ENCODE measurements around the gene MUC4. TPM values are rescaled to one million over a fixed set of nuclear protein-coding genes. Genes with fewer than 3 reads are reported as not detected.

The MUC4 gene
- total RNA-seq, 1 donor from 2014 or later = not detected

DNA sequence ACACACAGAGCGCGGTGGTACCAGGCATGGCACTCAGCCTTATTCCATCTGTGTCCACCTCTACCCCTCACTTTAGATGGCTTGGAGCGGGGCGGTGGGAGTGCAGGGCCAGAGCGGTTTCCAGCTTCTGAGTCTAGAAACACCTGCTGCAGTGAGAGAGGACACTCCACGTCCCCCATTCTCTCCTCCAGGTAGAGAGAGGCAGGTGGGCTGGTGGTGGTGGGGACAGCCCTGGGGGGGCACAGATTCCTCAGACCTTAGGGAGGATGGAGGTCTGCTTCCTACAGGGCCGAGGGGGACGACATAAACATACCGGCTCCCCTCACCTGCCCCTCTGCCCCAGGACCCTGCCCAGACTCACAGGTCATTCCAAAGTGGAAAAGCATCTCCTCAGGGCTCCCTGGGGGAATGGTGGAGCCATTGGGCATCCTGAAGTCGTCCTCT is 50.6 kb downstream of the MUC4 start:
- no peak for DNase-seq (ENCODE audit: low read depth in 2 of 2)

DNA sequence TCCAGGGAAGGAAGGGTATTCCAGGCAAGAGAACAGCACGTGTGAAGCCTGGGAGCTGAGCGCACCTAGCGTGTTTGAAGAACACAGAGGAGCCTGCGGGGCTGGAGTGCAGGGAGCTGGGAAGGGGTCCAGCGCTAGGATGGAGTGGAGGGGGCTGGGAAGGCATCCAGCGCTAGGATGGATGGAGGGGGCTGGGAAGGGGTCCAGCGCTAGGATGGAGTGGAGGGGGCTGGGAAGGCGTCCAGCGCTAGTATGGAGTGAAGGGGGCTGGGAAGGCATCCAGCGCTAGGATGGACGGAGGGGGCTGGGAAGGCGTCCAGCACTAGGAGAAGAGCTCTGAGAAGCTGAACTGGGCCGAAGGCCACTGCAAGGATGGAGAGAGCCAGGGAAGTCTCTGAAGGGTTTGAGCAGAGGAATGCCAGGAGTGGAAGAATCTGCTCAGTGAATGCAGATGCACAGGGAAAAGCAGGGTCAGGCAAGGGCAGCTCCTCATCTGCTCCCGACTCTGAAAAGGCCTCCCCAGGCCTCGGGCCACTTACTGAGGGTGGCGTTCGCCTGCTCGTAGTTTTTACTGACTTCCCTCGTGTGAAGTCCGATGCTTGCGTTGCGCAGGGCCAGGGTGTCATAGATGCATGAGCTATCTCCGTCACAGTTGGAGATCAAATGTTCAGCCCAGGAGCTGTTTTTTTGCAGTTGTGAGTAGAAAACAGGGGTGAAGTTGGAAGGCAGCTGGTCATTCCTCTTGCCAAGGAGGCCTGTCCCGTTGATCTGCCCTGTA is 51.2 kb downstream of the MUC4 start:
- no peak for DNase-seq (ENCODE audit: low read depth in 2 of 2)

DNA sequence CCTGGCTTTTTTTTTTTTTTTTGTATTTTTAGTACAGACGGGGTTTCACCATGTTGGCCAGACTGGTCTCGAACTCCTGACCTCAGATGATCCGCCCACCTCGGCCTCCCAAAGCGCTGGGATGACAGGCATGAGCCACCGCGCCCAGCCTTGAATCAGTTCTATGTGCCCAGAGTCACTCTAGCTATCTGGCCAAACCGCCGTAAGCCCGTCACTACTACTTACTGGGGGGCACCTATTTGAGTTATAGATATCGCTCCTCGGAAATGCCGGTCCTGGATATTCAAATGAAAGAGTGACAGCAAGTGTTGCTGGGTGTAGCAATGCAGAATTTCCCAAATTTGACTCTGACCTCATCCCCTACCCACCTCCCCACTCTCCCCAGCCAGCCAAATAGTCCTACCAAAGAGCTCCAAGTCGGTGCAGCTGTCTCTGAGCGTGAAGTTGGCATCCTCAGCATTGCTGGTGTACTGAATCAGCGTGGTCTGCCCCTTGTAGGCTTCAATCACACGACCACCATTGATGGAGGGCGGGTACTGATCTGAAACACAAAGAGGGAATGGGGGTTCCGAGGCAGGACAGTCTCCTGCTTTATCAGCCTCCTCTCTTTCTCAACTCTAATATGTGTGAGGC is 52.9 kb downstream of the MUC4 start:
- DNase-seq (ENCODE audit: low read depth in 2 of 2) = no peak

DNA sequence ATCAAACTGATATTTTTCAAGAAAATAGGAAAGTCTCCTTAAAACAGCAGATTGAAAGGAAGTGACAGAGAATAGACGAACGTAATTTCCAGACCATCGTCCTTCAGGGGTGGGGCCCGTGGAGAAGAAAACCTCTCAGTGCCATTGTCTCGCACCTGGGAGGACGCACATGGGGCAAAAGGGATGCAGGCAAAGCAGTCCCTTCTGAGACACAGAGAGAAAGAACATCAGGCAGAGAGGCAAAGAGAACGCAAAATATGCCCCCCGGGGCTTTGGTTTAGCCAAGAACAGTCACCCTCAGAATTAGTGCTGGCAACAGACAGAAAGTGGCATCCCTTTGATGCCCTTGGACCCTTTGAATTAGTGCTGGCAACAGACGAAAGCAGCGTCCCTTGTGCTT is 53.9 kb downstream of the MUC4 start:
- DNase-seq (ENCODE audit: low read depth in 2 of 2) = no peak

DNA sequence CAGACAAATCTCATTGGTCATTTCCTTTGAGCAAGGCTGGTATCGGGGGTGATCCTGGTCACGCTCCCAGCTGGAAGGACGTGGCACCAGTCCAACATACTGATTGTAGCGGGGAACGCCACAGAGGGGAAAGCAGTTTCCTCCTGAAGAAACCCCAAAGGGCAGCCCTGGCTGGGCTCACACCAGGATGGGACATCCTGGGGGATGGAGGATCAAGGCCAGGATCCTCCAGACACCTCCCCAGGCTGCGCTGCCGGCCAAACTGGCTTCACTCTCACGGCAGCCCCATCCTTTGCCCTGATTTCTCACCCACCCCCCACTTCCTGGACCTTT is 54.3 kb downstream of the MUC4 start:
- DNase-seq (ENCODE audit: low read depth in 2 of 2) = peak; percentile 18 to 28

DNA sequence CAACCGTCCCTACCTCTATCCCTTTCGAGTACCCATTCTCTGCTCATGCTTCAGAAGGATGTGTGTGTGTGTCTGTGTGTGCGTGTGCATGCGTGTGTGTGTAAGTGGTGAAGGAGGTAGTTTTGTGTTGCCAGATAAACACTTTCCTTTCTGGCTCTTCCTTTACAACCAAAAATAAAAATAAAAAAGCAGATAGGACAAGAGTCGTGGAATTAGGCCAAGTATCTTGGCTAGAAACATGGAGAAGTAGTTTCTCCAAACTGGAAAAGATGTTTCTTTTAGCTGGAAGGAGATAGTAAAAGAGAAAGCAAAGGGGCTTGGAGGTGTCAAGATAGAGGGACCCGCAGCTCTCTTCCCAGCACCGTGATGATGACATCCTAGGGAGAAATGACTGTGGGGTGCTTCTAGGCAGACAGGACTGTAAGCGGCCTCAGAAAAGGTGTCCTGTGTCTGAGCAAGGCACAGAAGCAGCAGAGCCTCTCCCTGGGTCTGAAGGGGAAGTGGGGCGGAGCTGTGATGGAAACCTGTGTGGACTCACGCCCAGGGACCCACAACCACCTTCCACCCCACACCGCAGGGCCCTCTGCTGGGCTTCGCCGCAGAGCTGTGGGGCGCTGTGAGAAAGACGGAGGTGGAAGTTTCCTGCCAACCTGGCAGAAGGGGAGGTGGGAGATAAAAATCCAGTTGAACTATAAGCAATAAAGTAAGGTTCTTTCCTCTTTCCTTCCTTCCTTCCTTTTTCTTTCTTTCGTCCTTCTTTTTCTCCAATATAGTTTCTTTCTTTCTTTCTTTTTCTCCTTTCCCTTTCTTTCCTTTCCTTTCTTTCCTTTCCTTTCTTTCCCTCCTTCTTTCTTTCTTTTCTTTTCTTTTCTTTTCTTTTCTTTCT is 55.7 kb downstream of the MUC4 start:
- no peak for DNase-seq (ENCODE audit: low read depth in 2 of 2)

DNA sequence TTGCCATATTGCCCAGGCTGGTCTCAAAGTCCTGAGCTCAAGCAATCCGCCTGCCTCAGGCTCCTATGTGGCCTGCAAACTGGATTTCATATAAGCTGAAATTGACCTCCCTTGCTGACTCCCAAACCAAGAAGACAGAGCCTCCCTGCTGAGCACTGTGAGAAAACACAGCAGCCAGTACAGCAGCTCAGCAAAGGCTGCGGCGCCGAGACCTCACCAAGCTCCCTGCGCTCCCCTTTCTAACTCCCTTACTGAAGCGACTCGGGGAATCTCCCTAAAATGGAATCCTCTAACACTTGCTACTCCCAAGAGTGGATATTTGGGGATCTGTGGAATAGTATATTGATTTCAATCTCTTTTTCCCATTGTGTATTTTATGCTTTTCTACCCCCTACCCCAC is 56.3 kb downstream of the MUC4 start:
- no peak for DNase-seq (ENCODE audit: low read depth in 2 of 2)

DNA sequence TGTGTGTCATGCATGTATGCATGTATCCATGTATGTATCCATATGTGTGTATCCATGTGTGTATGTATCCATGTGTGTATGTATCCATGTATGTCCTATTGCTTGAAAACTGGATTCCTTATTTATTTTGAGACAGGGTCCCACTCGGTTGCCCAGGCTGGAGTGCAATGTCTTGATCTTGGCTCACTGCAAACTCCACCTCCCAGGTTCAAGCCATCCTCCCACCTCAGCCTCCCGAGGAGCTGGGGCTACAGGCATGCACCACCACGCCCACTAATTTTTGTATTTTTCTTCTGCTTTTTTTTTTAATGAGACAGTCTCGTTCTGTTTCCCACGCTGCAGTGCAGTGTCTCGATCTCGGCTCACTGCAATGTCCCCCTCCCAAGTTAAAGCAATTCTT is 56.8 kb downstream of the MUC4 start:
- DNase-seq (ENCODE audit: low read depth in 2 of 2) = no peak

DNA sequence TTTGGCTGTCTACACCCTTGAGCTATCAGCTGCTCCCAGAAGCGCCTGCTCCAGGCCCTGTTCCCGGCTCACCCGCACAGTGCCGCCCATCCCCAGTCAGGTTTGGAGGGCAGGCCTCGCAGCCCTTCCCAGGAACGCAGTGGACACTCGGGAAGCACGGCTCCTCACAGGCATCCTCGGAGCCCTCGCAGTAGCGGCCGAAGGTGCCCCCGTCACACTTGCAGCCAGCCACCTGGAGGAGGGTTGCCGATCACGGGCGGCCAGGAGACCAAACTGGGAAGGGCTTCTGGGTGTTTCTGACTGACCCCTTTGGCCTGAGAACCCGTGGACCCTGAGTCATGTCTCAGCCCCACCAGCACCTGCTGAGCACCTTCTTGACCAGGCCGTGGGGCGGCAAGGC is 57.6 kb downstream of the MUC4 start:
- DNase-seq (ENCODE audit: low read depth in 2 of 2) = no peak

DNA sequence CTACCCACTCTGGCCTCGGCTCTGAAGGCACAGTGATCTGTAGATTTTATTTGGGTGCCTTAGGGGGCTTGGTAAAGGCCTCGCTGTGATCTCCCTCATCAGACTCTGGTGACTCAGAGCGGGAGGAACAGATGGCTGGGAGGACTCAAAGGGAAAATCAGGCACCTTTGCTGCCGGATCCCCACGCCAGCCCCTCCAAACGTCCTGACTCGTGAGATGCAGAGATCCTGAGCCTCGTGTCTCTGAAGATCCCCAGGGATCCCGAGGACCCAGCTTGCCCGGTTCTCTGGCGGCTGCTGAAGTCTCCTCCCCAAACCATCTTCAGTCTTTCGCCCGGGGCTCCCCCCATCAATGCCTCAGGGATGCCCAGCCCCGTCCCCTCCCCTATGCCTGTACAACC is 58.1 kb downstream of the MUC4 start:
- DNase-seq (ENCODE audit: low read depth in 2 of 2) = no peak

DNA sequence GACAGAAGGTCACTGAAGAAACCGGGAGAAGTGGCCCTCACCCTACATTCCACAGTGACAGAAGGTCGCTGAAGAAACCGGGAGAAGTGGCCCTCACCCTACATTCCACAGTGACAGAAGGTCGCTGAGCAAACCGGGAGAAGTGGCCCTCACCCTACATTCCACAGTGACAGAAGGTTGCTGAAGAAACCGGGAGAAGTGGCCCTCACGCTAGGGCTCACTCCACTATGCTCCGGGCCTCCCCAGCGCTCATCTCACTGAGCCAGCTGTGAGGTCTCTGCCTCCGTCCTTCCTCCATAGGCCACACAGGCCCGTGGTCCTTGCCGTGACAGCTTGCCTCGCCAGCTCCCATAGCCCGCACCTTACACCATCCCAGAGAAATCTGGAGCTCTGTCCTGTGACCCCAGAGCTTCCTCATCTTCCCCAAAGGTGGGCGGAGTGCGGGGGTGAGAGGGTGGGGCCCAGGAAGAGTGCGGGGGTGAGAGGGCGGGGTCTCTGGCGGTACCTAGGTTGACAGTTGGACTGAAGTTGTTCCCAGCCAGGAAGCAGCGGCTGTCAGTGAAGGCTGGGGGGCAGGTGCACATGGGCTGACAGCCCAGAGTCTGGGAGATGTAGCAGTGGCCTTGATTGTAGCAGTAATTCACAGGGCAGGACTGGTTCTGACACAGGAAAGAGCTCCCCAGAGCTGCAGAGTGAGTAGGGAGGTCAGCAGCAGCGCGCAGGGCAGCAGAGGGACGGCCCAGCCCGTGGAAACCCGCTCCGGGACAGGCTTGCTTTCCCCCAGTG is 59.0 kb downstream of the MUC4 start:
- no peak for DNase-seq (ENCODE audit: low read depth in 2 of 2)

DNA sequence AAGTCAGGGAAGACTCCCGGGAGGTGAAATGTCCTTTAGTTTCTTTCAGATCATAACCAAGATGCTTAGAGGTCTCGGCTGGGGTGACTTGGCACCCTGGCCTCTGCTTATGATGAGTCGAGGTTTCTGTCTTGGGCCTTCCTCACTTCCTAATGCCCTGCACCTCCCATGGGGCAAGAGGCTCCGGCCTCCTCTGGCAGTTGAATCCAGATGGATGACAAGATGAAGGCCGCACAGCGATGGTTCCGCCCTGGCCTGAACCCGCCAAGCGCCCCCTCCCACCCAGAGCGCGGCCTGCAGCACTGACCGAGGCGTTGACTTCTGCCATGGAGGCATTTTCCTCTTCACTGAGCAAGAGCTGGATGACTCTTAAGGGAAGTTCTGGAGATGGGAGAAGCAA is 59.7 kb downstream of the MUC4 start:
- no peak for DNase-seq (ENCODE audit: low read depth in 2 of 2)

DNA sequence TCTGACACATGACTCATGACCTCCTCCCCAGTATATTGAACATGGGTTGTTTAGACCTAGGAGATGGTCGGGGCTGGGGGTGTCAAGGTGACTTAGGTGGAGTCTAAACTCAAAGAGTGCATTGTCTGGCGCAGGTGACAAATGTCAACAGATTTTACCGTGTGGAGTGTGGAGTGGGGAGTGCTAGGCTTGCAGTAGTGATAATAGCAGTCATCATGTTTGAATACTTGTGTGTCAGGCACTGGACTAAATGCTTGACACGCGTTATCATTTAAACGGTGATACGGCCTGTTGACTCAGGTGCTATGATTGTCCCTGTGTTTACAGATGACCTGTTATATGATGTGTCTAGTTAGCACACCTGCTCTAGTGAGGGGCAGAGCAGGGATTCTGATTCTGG is 60.2 kb downstream of the MUC4 start:
- no peak for DNase-seq (ENCODE audit: low read depth in 2 of 2)

DNA sequence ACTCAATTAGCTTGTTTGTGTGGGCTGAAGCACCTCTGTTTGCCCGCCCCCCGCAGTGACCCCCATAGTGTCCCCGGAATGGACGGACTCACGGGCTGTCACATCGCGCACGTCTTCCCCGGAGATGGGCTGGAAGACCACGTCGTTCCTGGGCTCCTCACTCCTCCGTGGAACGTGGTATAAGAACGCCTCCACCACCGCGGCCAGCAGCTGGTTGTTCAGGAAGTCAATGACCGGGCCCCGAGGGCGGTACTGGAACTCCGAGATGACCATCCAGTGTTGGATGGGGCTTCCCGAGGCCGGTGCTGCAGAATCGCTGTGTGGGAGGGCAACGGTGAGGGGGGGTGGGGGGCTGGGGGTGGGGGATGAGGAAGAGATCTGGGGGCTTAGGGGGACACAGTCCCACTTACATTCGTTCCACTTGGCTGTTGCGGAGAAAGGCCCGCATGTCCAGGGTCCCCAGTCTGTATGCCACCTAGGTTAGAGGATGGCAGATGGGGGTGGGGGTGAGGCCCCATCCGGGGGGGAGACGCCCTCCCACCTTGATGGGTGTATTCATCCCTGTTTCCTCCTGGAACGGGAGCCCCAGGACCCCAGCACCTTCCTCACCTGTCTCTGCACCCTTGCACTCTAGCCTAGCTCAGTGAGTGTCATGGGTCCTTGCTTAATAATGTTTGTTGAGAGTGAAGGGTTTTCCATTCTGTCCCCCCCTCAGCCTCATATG is 60.8 kb downstream of the MUC4 start:
- DNase-seq (ENCODE audit: low read depth in 2 of 2) = no peak

DNA sequence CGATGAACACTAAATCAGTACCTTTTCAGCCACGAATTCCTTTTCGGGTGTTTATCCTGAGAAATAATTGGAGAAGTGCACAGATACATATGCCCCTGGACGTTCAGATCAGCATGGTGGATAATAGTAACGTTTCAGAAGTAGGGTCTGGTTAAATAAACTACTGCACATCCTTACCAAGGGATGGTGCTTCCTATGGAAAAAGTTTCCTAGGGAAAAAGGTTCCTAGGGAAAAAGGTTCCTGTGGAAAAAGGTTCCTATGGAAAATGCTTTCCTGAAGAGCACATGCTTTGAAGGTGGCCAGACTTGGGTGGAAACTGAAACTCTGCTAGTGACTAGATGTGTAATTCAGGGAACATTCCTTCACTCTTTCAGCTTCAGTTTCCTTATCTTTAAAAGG is 62.6 kb downstream of the MUC4 start:
- peak in 1 of 2 donors; percentile 52 for DNase-seq (ENCODE audit: low read depth in 2 of 2)

DNA sequence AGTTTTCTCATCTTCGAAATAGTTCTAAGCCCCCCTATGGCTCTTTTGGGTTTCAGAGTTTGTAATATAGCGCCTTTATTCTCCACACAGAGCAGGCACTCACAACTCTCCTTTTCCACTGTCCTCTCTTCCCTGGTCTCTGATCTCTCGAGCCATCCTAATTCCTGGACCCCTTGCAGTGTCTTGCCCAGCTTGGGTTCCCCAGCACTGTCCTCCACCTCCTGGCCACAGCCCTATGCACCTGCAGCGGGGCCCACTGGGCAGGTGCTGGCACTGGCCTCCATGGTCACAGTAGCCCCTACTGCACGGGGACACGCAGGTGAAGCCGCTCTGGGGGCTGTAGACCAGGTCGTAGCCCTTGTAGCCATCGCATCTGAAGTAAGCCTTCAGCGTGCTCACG is 63.1 kb downstream of the MUC4 start:
- DNase-seq (ENCODE audit: low read depth in 2 of 2) = no peak

DNA sequence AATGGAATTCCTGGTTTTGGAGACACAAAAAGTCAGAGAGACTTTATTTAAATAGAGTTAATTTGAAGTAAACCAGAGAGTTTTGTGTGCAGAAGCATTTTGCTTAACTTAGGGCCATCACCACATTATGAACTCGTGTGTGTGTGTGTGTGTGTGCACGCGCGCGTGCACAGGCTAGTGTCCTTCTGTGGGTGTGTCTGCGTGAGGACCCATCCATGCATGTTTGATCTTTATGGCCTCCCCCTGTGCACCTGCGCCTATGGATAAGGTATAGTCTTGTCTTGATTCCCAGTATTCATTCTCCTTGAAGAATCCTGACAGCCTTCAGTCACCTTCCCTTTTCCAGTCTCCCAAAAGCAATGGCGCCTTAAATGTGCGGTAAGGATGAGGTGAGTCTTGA is 65.0 kb downstream of the MUC4 start:
- DNase-seq (ENCODE audit: low read depth in 2 of 2) = no peak

DNA sequence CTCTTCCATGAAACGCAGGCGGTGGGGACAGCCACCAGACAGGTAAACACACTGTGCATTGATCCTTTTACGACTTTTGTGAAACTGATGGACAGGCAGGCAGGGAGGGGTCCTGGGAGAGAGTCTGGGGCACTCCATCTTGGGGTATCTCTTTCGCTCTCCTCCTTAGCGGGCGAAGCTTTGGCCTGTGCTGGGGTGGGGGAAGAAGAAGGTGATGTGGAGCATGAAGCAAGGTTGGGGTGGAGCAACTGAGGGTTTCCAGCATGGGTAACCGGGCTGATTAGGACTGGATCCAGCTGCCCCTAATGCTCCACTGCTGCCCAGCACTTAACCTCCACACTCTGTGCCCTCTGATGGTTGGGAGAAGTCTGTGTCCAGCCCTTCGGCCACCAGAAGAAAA is 65.4 kb downstream of the MUC4 start:
- DNase-seq (ENCODE audit: low read depth in 2 of 2) = no peak

DNA sequence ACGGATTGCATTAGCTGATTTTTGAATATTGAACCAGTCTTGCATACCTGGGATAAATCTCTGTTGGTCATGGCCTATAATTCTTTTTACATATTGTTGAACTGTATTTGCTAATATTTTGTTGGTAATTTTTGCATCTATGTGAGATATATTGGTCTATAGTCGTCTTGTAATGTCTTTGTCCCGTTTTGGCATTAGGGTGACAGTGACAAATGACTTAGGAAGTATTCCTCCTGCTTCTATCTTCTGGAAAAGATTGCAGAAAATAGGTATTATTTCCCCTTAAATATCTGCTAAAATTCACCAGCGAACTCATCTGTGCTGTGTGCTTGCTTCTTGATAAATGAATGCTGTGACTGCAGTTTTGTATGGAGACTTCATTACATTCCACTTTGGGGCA is 67.3 kb downstream of the MUC4 start:
- no peak for DNase-seq (ENCODE audit: low read depth in 2 of 2)

DNA sequence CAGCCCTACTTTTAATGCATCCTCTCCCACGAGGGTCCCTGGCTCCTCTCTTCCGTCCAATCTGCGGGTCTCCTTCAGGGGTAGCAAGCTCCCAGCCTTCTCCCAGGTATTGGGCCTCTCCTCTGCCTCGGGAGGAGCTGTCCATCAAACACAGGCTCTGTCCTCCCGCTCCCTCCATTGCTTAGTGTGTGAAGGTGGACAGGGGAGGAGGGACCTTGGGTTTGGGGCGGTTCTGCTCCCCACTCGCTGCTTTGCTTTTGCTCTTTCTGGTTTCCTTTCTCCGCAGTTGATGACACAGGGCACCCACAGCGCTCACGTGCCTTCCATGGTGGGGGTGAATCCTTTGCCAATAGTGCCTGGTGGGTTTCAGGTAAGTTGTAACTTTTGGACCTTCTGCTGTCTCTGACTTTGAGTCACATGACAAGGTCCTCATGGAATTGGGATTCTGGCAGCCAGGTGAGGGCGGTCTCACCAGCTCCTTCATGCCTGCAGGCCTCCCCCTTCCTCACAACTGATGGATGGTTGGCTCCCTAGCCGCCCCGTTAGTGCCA is 72.1 kb downstream of the MUC4 start:
- DNase-seq (ENCODE audit: low read depth in 2 of 2) = no peak
